T-helper 17 cell (primary cell): Measurements from ENCODE around the gene ERMP1. TPM values are rescaled to one million over a fixed set of nuclear protein-coding genes. Genes with fewer than 3 reads are reported as not detected.
A peak's percentile ranks its signal among the peaks of the same experiment; 100 is the strongest.

Experiments
- ATAC-seq: fragments of 150-1000 bp; cut with Tn5 transposase; 2 replicates; pipeline ENCODE4 v1.10.0; 2021; ENCODE audit warnings: mild to moderate bottlenecking, moderate library complexity
- DNase-seq, 3 donors: peaks; one replicate each; pipeline versions ENCODE4 v3.0.0 to v3.0.0-alpha.2; 2020 to 2021
- H3K9me3 ChIP-seq: one replicate; pipeline ENCODE4 v1.7.0; 2013; ENCODE audit warnings: low read length, mild to moderate bottlenecking; ENCODE audit not compliant: control insufficient read depth, poor library complexity, severe bottlenecking
- H3K27ac Mint-ChIP-seq: one replicate; pipeline ENCODE4 v1.8.0; 2022; ENCODE audit warnings: mild to moderate bottlenecking, moderate library complexity, mixed read lengths
- H3K27me3 Mint-ChIP-seq: one replicate; pipeline ENCODE4 v1.8.0; 2022; ENCODE audit warnings: mixed read lengths
- H3K36me3 Mint-ChIP-seq: one replicate; pipeline ENCODE4 v1.8.0; 2022; ENCODE audit warnings: low read depth, mixed read lengths
- H3K4me1 Mint-ChIP-seq: one replicate; pipeline ENCODE4 v1.8.0; 2022; ENCODE audit warnings: mild to moderate bottlenecking, mixed read lengths
- H3K4me3 Mint-ChIP-seq: one replicate; pipeline ENCODE4 v1.8.0; 2022; ENCODE audit warnings: mild to moderate bottlenecking, moderate library complexity, mixed read lengths
- total RNA-seq, 4 donors: library from RNA in 2 of 4; stranded (reverse) in 2 of 4; gene quantifications; one replicate each; pipeline ENCODE4 v1.2.3 and lab custom pipeline; 2022 to 2026

The ERMP1 gene
- total RNA-seq, 2 donors from 2014 or later, result 10.5 to 11.3 TPM

DNA sequence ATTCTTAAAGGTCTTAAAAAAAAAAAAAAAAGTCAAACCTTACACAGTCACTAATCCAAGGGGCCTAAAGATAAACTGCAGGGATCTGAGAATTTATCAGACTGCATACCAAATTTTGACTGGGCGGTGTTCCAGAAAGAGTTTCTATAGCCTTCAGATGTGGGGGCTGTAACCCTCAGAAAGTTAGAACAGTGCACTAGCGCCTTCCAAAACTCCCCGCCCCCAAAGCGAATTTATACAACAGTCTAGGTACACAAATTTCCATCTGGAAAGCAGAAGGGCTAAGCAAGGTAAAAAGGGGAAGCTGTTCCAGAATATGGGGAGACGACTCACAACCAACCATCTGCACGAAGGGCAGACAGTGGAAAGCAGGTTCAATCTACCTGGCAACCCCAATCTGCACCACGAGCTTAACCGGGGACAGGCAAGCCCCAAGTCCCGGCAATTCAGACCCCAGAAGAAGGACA, 813 bp downstream of the ERMP1 start:
- Mint-ChIP-seq H3K27me3 (no peaks in the 10 kb centered on the region), H3K4me1 (peaks cover 40% of the 10 kb centered on the region)
- ATAC-seq, result peak; percentile 18

DNA sequence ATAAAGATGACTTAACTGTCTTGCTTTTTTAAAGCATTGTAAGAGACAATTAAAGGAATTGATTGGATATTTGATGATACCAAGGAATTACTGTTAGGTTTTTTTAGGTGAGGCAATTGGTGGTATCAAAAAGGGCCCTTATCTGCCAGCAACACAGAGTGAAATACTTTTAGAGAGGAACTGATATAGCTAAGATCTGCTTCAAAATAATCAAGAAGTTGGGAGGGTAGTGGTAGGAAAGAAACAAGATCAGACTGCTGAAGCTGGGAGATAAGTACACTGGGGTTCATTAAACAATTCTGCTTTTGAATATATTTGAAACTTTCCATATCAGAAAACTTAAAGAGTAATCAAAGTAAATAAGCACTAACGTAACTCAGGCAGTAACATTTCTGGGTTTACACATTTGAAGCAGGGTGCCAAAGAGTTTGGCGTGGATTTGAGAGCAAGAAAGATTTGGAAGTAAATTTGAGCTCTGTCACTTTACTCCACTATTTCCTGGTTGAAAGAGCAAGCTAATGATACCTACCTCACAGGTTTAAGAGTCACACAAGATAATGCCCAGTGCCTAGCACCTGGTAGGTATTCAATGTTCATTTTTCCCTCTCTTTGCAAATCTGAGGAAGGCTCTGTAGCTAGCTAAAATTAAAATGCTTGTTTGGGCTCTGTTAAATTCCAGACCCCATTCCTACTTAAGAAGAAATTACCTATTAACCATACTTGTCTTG, 6.9 kb downstream of the ERMP1 start:
- H3K36me3 Mint-ChIP-seq, result peaks cover 4% of the 10 kb centered on the region
- DNase-seq (no peak), ATAC-seq (no peak)
- peak overlapping the region; percentile 75 for H3K27ac Mint-ChIP-seq
- no peaks in the 10 kb centered on the region for H3K27me3 Mint-ChIP-seq
- H3K4me3 Mint-ChIP-seq, result no peak overlapping the region
- H3K4me1 Mint-ChIP-seq, result peaks cover 22% of the 10 kb centered on the region
- no peaks in the 10 kb centered on the region for H3K9me3 ChIP-seq

More for the DNA sequence above, 813 bp downstream of the ERMP1 start:
- peak overlapping the region; percentile 86 for H3K27ac Mint-ChIP-seq
- DNase-seq, result no peak
- H3K9me3 ChIP-seq, result no peaks in the 10 kb centered on the region
- H3K4me3 Mint-ChIP-seq, result peak overlapping the region; percentile 96
- H3K36me3 Mint-ChIP-seq, result peaks cover 2% of the 10 kb centered on the region

DNA sequence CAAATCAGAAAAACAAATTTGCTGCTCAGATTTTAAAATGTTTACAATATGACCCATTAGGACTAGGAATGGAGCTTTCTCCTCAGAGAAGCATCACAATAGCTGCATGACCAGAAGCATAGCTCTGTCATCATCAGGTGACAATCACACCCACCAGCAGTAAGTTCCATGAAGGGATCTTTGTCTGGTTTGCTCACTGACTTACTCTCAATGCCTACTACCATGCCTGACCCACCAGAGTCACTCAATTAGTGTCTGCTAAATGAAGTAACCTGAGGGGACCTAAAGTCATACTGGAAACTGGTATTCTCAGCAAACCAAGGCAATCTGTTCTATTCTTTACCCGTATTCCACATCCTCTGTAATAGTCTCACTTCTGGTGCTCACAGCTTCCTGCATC, 7.7 kb downstream of the ERMP1 start:
- H3K27ac Mint-ChIP-seq, result peak overlapping the region; percentile 75

DNA sequence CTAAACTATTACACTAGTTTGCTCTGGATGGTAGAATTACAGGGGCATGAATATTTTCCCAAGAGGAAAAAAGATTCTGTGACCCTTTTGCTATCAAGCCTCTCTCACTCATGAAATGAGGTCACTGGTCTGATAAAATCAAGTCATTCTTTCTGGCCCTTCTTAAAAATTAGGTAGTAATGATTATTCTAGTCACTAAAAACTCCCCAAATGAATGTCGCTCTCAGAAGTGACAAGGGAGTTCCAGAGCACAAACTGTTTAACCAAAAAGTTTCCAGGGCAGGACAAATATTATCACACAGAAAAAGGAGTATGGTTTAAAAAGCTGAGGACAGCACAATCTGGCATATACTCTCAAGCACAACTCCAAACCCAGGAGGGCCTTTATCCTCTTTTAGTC, 12.5 kb downstream of the ERMP1 start:
- H3K27me3 Mint-ChIP-seq, result no peaks in the 10 kb centered on the region
- H3K27ac Mint-ChIP-seq, result peak overlapping the region; percentile 2
- peaks cover 19% of the 10 kb centered on the region for H3K4me1 Mint-ChIP-seq
- H3K36me3 Mint-ChIP-seq, result peaks cover 9% of the 10 kb centered on the region
- H3K4me3 Mint-ChIP-seq, result no peak overlapping the region
- no peaks in the 10 kb centered on the region for H3K9me3 ChIP-seq
- no peak for DNase-seq
- ATAC-seq, result no peak

More for the DNA sequence above, 7.7 kb downstream of the ERMP1 start:
- Mint-ChIP-seq H3K4me1 (peaks cover 21% of the 10 kb centered on the region), H3K27me3 (no peaks in the 10 kb centered on the region), H3K4me3 (no peak overlapping the region), H3K36me3 (peaks cover 4% of the 10 kb centered on the region)
- no peaks in the 10 kb centered on the region for H3K9me3 ChIP-seq
- DNase-seq (no peak), ATAC-seq (no peak)

DNA sequence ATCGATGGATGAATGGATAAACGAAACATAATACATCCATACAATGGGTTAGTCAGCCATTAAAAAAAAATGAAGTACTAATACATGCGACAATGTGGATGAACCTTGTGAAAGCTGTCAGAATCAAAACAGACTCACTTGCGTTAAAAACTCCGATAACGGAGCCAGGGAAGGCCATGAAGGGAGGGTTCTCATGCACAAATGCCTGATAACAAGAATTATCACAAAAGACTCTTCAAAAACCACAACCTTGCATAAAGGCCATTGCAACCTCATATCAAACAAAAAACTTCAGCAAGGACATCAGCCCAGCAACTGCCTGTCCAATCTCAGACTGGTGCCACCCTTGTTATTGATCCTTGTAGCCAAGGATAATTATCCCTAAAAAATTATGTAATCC, 13.7 kb downstream of the ERMP1 start:
- DNase-seq (no peak), ATAC-seq (no peak)
- no peaks in the 10 kb centered on the region for H3K27me3 Mint-ChIP-seq
- peaks cover 18% of the 10 kb centered on the region for H3K4me1 Mint-ChIP-seq
- H3K4me3 Mint-ChIP-seq, result no peak overlapping the region
- H3K27ac Mint-ChIP-seq, result no peak overlapping the region
- H3K36me3 Mint-ChIP-seq, result peaks cover 7% of the 10 kb centered on the region
- H3K9me3 ChIP-seq, result no peaks in the 10 kb centered on the region

DNA sequence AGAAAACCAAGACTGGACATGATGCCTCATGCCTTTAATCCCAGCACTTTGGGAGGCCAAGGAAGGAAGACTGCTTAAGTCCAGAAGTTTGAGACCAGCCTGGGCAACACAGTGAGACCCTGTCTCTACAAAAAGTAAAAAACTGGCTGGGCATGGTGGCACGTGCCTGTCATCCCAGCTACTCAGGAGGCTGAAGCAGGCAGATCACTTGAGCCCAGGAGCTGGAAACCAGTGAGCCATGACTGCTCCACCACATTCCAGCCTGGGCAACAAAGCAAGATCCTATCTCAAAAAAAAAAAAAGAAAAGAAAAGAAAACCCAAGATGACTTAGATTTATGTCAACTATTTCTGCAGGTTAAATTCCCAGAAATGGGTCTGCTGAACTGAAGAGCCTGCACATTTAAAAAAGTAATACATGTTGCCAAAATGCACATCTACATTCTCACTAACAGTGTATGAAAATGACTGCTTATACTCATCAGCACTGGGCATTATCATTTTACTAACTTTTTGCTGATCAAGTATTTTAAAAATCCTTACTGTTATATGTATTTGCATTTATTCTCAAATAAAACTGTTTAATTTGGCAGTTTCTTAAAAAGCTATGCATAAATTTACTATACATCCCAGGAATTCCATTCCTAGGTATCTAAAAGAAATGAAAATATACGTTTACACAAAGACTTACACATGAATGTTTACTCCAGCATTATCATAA, 14.3 kb downstream of the ERMP1 start:
- H3K27me3 Mint-ChIP-seq, result no peaks in the 10 kb centered on the region
- H3K4me1 Mint-ChIP-seq, result peaks cover 18% of the 10 kb centered on the region
- no peak overlapping the region for H3K4me3 Mint-ChIP-seq
- DNase-seq, result no peak
- no peaks in the 10 kb centered on the region for H3K9me3 ChIP-seq
- H3K27ac Mint-ChIP-seq, result no peak overlapping the region
- no peak for ATAC-seq
- H3K36me3 Mint-ChIP-seq, result peaks cover 7% of the 10 kb centered on the region

DNA sequence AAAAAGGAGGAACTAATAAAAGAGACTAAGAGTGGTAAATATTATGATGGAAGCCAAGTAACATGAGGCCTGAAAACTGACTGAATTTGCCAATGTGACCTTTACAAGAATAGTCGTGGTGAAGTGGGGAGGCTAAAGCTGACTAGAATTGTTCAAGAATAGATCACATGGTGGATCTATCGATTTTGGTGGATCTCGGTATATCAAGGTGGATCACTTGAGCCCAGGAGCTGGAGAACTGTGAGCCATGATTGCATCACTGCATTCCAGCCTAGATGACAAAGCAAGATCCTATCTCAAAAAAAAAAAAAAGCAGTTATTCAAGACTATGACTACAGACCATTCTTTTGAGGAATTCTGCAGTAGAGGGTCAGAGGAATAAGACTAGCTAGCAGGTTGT, 15.1 kb downstream of the ERMP1 start:
- no peak for ATAC-seq

DNA sequence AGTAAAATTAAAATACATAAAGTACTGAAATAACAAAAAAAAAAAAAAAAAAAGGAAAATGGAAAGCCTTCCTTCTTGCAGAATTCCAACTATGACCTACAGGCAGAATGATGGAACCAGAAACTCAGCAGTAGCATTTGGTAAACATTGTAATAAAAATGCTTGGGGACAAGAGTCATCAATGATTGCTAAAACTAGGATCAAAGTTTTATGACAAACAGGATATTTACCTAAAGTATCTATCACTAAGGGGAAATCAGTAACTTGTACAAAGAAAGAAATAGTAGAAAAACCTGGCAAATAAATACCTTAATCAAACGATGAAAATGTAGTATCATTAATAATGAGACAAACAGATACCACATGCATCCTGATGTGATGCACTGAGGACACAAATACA, 17.5 kb downstream of the ERMP1 start:
- ATAC-seq, result no peak
- Mint-ChIP-seq H3K4me1 (peaks cover 23% of the 10 kb centered on the region), H3K27ac (no peak overlapping the region), H3K4me3 (no peak overlapping the region), H3K36me3 (peaks cover 12% of the 10 kb centered on the region), H3K27me3 (no peaks in the 10 kb centered on the region)
- no peak for DNase-seq
- no peaks in the 10 kb centered on the region for H3K9me3 ChIP-seq

More for the DNA sequence above, 15.1 kb downstream of the ERMP1 start:
- Mint-ChIP-seq H3K4me1 (peaks cover 18% of the 10 kb centered on the region), H3K27ac (no peak overlapping the region), H3K36me3 (peaks cover 7% of the 10 kb centered on the region), H3K4me3 (no peak overlapping the region), H3K27me3 (no peaks in the 10 kb centered on the region)
- no peak for DNase-seq
- H3K9me3 ChIP-seq, result no peaks in the 10 kb centered on the region

DNA sequence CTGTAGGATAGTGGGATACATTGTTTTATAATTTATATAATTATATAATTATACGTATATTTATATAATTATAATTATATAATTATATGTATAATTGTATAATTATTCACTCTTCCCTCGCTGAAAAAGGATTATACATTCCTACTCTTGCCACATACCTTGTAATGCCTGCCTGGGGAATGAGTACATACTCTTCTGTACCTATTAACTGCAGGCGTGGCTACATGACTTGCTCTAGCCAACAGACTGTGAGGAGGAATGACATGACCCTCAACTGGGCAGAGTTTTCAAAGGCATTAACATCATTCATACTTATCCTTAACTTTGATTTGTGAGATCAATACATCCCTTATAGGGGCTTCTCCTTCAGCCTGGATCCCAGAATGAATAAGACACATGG, 19.1 kb downstream of the ERMP1 start:
- Mint-ChIP-seq H3K36me3 (peaks cover 14% of the 10 kb centered on the region), H3K27ac (no peak overlapping the region)

DNA sequence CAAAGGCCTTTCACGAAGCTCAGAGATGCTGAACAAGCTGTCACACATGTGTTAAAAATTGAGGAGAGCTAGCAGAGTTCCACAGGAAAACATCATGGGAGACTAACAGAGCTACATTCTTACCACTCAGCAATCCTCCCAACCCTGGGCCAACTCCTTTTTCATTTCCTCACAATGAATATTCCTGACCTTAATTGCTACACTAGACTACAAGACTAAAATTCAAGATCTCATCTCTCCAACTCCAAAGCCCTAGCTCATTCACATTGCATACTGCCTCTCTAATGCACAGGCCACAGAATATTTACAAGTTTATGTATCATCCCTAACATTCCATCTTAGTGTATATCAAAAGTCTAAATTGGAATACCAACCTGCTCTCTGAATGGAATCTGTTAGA, 21.2 kb downstream of the ERMP1 start:
- Mint-ChIP-seq H3K4me1 (peaks cover 17% of the 10 kb centered on the region), H3K4me3 (no peak overlapping the region), H3K36me3 (peaks cover 15% of the 10 kb centered on the region), H3K27me3 (no peaks in the 10 kb centered on the region), H3K27ac (no peak overlapping the region)
- ATAC-seq, result no peak
- H3K9me3 ChIP-seq, result no peaks in the 10 kb centered on the region
- no peak for DNase-seq

More for the DNA sequence above, 19.1 kb downstream of the ERMP1 start:
- Mint-ChIP-seq H3K27me3 (no peaks in the 10 kb centered on the region), H3K4me3 (no peak overlapping the region), H3K4me1 (peaks cover 23% of the 10 kb centered on the region)
- ATAC-seq, result no peak
- H3K9me3 ChIP-seq, result no peaks in the 10 kb centered on the region
- DNase-seq, result no peak

DNA sequence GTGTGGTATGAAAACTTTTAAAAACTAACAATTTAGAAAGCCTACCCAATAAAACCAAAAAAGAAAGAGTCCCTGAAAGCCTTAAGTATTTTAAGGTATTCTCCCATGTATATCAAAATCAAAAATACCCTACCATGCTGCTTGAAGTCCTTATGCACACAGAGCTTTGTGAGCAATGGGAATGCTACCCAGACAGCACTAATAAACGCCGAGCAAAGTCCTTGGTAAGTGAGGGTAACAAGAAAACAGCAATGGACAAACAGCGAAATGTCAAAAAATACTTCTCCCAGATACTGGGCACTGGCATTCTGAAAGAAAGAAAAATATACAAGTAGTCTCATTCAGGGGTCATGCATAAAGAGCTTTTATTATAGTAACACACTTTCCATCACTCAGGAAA, 27.4 kb downstream of the ERMP1 start:
- Mint-ChIP-seq H3K36me3 (peaks cover 11% of the 10 kb centered on the region), H3K4me3 (no peak overlapping the region), H3K27me3 (no peaks in the 10 kb centered on the region), H3K4me1 (peaks cover 10% of the 10 kb centered on the region), H3K27ac (no peak overlapping the region)
- no peak for ATAC-seq
- DNase-seq, result no peak
- no peaks in the 10 kb centered on the region for H3K9me3 ChIP-seq

DNA sequence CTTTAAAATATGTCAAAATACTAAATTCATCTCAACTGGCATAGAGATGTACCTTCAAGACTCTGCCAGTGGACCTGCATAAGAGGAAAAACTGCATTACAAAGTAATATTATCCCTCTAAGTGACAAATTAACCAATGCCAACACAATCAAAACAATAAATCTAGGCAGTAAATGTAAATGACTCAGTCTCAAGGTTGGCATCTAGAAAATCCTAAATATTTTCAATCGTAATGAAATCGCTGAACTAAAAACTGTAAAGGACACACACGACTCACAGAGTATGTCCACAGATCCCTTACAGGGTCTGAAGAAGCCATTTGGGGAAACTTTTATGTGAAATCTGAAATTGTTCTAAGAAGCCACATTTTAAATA, 31.2 kb downstream of the ERMP1 start:
- no peaks in the 10 kb centered on the region for H3K9me3 ChIP-seq
- Mint-ChIP-seq H3K4me1 (peaks cover 6% of the 10 kb centered on the region), H3K36me3 (no peaks in the 10 kb centered on the region), H3K27me3 (no peaks in the 10 kb centered on the region), H3K27ac (peak overlapping the region; percentile 65), H3K4me3 (no peak overlapping the region)
- no peak for ATAC-seq
- no peak for DNase-seq

DNA sequence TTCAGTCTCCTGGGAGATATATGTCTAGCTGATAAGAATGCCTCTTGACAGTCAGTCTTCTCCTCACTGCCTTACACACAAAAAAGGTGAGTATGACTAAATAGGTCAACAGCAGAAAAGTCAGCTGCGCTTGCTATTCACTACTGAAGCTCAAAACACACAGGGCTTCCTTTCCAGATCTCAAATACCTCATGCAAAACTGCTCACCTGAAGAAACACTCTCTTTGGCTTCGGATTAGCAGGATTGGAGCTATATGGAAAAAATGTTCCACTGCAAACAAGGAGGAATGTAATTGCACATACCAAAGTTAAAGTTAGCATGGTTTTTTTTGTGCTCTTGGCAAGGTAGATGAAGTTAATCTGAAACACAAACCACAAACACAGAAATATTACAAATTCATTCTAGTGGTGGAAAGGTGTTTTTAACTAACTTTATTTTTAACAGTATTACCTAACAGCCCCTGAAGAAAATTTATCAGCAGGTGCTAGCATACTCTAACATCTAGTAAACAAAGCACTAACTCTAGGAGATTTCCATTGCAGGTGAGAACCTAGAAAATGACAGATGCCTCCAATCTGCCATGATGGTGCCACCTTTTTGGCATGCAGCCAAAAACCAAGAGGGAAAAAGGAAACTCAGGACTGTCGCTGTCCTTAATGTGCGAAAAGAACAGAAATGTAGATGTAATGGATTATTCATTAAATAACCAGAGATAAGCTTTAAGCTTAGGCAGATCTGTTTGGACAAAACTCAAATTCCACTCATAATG, 31.8 kb downstream of the ERMP1 start:
- ATAC-seq, result peak; percentile 45
- no peak for DNase-seq
- H3K4me3 Mint-ChIP-seq, result no peak overlapping the region
- H3K4me1 Mint-ChIP-seq, result peaks cover 9% of the 10 kb centered on the region
- peaks cover 3% of the 10 kb centered on the region for H3K36me3 Mint-ChIP-seq
- H3K27ac Mint-ChIP-seq, result peak overlapping the region; percentile 65
- H3K27me3 Mint-ChIP-seq, result no peaks in the 10 kb centered on the region
- H3K9me3 ChIP-seq, result no peaks in the 10 kb centered on the region
